Measurements from ENCODE around the gene MARCHF7.
"Not testable (repeated sequence)": the region's sequence is repeated elsewhere in the genome, so short reads cannot be mapped to it uniquely, and the experiment has no call there.

Gene MARCHF7

GRCh38 chr2:159711562-159712142 is 654 bp upstream of the MARCHF7 start:
- H3K4me3 ChIP-seq (replicated peaks; ENCODE audit: low read depth, low read length) = peak overlapping the region; percentile 83
- TF ChIP-seq CTCF (IDR thresholded peaks at IDR 0.05; ENCODE audit: low read depth, low read length, missing control alignments) = no peak
- DNase-seq (ENCODE audit: extremely low read depth, low read depth) = no peak

DNA sequence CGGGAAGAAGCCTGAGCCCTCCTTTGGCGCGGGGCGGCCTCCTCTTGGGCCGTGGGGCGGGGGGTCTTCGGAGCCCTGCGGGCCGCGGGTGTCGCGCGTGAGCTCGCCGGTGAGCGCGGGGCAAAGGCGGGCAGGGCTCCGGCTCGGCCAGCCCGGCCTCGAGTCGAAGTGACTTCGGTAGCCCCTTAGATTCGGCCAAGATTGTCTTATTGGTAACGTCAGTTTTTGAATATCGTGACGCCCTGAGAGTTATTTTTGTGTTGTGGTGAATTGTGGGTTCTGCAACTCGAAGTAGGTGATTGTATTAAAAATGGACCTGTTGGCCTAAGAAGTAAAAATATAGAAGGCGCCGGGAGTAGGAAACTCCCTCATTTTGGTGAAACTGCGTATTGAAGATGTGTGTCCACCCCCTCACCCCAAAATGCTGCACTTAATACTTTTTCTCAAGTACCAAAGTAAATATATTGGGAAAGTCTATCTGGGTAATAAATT is 669 bp downstream of the MARCHF7 start:
- no peak for TF ChIP-seq CTCF (IDR thresholded peaks at IDR 0.05; ENCODE audit: low read depth, low read length, missing control alignments)
- peak overlapping the region; percentile 83 for H3K4me3 ChIP-seq (replicated peaks; ENCODE audit: low read depth, low read length)
- no peak for DNase-seq (ENCODE audit: extremely low read depth, low read depth)

GRCh38 chr2:159713631-159714246 is 1.4 kb downstream of the MARCHF7 start:
- H3K4me3 ChIP-seq (replicated peaks; ENCODE audit: low read depth, low read length) = peak overlapping the region; percentile 83
- no peak for TF ChIP-seq CTCF (IDR thresholded peaks at IDR 0.05; ENCODE audit: low read depth, low read length, missing control alignments)
- no peak for DNase-seq (ENCODE audit: extremely low read depth, low read depth)

DNA sequence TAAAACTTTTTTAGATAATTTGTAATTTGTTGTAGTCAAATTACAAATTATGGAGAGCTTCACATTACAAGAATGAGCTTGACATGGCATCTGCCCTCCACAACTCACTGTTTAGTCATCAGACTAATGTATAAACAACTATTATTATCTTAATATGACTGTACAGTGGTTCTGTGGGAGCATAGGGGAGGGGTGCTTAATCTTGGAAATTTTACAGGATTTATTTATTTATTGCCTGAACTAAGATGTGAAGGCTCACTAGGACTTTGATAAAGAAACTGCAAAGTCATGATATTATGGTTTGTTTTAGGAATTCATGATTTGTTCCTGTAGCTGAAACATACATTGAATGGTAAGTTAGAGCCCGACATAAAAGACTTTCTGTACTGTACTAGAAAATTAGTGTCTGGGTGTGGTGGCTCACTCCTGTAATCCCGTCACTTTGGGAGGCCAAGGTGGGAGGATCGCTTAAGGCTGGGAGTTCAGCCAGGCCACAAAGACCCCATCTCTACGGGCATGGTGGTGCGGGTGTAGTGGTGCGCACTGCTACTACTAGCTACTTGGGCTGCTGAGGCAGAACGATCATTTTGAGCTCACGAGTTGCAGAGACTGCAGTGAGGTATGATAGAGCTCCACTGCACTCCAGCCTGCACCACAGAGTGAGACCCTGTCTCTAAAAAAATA is 2.1 kb downstream of the MARCHF7 start:
- DNase-seq (ENCODE audit: extremely low read depth, low read depth) = no peak
- no peak for TF ChIP-seq CTCF (IDR thresholded peaks at IDR 0.05; ENCODE audit: low read depth, low read length, missing control alignments)
- H3K4me3 ChIP-seq (replicated peaks; ENCODE audit: low read depth, low read length) = peak overlapping the region; percentile 83

GRCh38 chr2:159715451-159715850 is 3.1 kb downstream of the MARCHF7 start:
- DNase-seq (ENCODE audit: extremely low read depth, low read depth) = no peak
- TF ChIP-seq CTCF (IDR thresholded peaks at IDR 0.05; ENCODE audit: low read depth, low read length, missing control alignments) = no peak
- no peak overlapping the region for H3K4me3 ChIP-seq (replicated peaks; ENCODE audit: low read depth, low read length)

DNA sequence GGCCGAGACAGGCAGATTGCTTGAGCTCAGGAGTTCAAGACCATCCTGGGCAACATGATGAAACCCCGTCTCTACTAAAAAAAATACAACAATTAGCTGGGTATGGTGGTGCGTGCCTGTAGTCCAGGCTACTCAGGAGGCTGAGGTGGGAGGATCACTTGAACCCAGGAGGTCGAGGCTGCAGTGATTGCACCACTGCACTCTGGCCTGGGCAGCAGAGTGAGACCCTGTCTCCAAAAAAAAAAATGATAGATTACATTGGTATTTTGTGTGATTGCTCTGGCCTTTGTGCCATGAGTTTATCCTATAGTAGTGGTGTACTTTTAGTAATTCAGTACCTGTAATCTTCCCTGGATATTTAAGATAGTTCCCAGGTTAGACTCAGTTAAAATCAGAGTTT is 4.1 kb downstream of the MARCHF7 start:
- H3K4me3 ChIP-seq (replicated peaks; ENCODE audit: low read depth, low read length); DNase-seq (ENCODE audit: extremely low read depth, low read depth): not testable (repeated sequence)

- TF ChIP-seq CTCF (IDR thresholded peaks at IDR 0.05; ENCODE audit: low read depth, low read length, missing control alignments) = no peak
- no peak for DNase-seq (ENCODE audit: extremely low read depth, low read depth)
- H3K4me3 ChIP-seq (replicated peaks; ENCODE audit: low read depth, low read length) = no peak overlapping the region
Measured at GRCh38 chr2:159716857-159717256, 4.6 kb downstream of the MARCHF7 start.
